SK-N-SH (cell line): ENCODE data around the gene DDR1.

ENCODE experiments used
- CHD2 ChIP-seq: fragments of 150-350 bp; IDR thresholded peaks from 2 replicates; pipeline ENCODE4 v1.6.1; 2018; ENCODE audit warnings: low read length; ENCODE audit not compliant: partially characterized antibody
- TF ChIP-seq, protein P1 (sequence below): IDR thresholded peaks from 2 replicates; pipeline ENCODE4 v1.4.0; 2012; ENCODE audit warnings: low read depth

DNA sequence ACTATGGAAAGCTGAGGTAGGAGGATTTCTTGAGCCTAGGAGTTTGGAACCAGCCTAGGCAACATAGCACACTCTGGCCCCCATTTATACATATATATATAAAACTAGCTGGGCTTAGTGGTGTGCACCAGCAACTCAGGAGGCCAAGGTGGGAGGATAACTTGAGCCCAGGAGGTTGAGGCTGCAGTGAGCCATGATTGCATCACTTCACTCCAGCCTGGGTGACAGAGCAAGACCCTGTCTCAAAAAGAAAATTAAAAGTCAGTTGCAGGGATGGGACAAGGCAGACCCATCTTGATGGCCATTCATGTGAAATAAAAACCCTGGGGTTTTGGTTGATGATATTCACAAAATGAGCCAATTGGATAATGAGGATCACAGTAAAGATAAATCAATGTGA lies 17.1 kb downstream of the DDR1 start:
- TF ChIP-seq CHD2, result no peak
- TF ChIP-seq, protein P1, sequence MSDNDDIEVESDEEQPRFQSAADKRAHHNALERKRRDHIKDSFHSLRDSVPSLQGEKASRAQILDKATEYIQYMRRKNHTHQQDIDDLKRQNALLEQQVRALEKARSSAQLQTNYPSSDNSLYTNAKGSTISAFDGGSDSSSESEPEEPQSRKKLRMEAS, result no peak
